Endothelial cell of umbilical vein (primary cell): ENCODE results near the gene PHLPP2. TPM values are rescaled to one million over a fixed set of nuclear protein-coding genes. Genes with fewer than 3 reads are reported as not detected.

ENCODE experiments used
- BruUV-seq: library from RNA; stranded (reverse); fragments of 400-500 nt; replicated peaks from 2 replicates; lab custom pipeline; 2021; lab: Mats Ljungman, UMichigan
- CTCF ChIA-PET: fragments of 300-600, 350-600 bp; sonication (Branson Sonifier 250); formaldehyde crosslinking; loops from one replicate; lab custom pipeline; 2021; ENCODE audit warnings: antibody characterized with exemption, inconsistent platforms; lab: Charles Lee
- POLR2A ChIA-PET: fragments of 300-600, 350-600 bp; sonication (Branson Sonifier 250); formaldehyde crosslinking; loops from one replicate; lab custom pipeline; 2021; ENCODE audit warnings: antibody characterized with exemption, inconsistent platforms; lab: Charles Lee
- DNase-seq: peaks from one replicate; pipeline ENCODE4 v3.0.0-alpha.2; 2011; ENCODE audit warnings: low read depth, low spot score
- FAIRE-seq: peaks from 2 replicates; lab custom pipeline; 2011; peaks lifted over from hg19 to GRCh38; lab: Jason Lieb, UNC
- H2AFZ ChIP-seq: 2 replicates; pipeline ENCODE4 v1.6.0; 2012; ENCODE audit warnings: low read depth, low read length, control low read depth, inconsistent platforms
- H3K27ac ChIP-seq: 2 replicates; pipeline ENCODE4 v1.5.1; 2011; ENCODE audit warnings: low read depth, mild to moderate bottlenecking, control low read depth, low read length, moderate library complexity; ENCODE audit not compliant: insufficient read depth
- H3K27me3 ChIP-seq, 2 experiments: 2 replicates each; pipeline versions ENCODE4 v1.6.0 to v1.6.1; 2011; ENCODE audit warnings: low read length in 2 of 2, mixed read lengths in 1 of 2; ENCODE audit not compliant: control insufficient read depth in 2 of 2, insufficient read depth in 2 of 2
- H3K36me3 ChIP-seq, 2 experiments: 2 replicates in 1 of 2; 3 replicates in 1 of 2; pipeline ENCODE4 v1.5.1; 2011; ENCODE audit warnings: low read length in 2 of 2, mild to moderate bottlenecking in 1 of 2, moderate library complexity in 1 of 2; ENCODE audit not compliant: control insufficient read depth in 2 of 2, insufficient read depth in 2 of 2; ENCODE audit errors: extremely low read depth in 1 of 2
- H3K4me1 ChIP-seq: 3 replicates; pipeline ENCODE4 v1.5.1; 2011; ENCODE audit warnings: mild to moderate bottlenecking, low read length; ENCODE audit not compliant: control insufficient read depth, insufficient read depth; ENCODE audit errors: extremely low read depth
- H3K4me2 ChIP-seq: 2 replicates; pipeline ENCODE4 v1.6.1; 2011; ENCODE audit warnings: low read length, control low read depth, mixed read lengths; ENCODE audit not compliant: insufficient read depth
- H3K4me3 ChIP-seq, 3 experiments: fragments of 200-600 bp in 1 of 3; sonication (generic), shearing (Covaris generic) in 1 of 3; replicated peaks in 1 of 3; 2 replicates each; pipeline ENCODE4 v1.5.1; 2011 to 2016; ENCODE audit warnings: control low read depth in 3 of 3, low read length in 3 of 3, mild to moderate bottlenecking in 2 of 3, inconsistent platforms in 1 of 3, low read depth in 1 of 3, moderate library complexity in 1 of 3; ENCODE audit not compliant: insufficient read depth in 1 of 3
- H3K79me2 ChIP-seq: 2 replicates; pipeline ENCODE4 v1.6.0; 2012; ENCODE audit warnings: low read length, inconsistent platforms; ENCODE audit not compliant: control insufficient read depth, insufficient read depth
- H3K9ac ChIP-seq: replicated peaks from 2 replicates; pipeline ENCODE3; 2011; ENCODE audit warnings: low read length, control low read depth; ENCODE audit not compliant: insufficient read depth; ENCODE audit errors: extremely low read depth
- H3K9me1 ChIP-seq: replicated peaks from 3 replicates; pipeline ENCODE4 v1.6.0; 2011; ENCODE audit warnings: mild to moderate bottlenecking, low read length; ENCODE audit not compliant: control insufficient read depth, insufficient read depth; ENCODE audit errors: extremely low read depth
- H3K9me3 ChIP-seq: replicated peaks from 2 replicates; pipeline ENCODE4 v1.5.1; 2012; ENCODE audit warnings: low read length, inconsistent platforms; ENCODE audit not compliant: control insufficient read depth, insufficient read depth
- H4K20me1 ChIP-seq: replicated peaks from 2 replicates; pipeline ENCODE3; 2011; ENCODE audit warnings: mild to moderate bottlenecking, low read length; ENCODE audit not compliant: control insufficient read depth, insufficient read depth; ENCODE audit errors: extremely low read depth
- EZH2 ChIP-seq: IDR thresholded peaks from 2 replicates; pipeline ENCODE4 v1.6.1; 2012; ENCODE audit warnings: borderline replicate concordance, low read depth, mild to moderate bottlenecking, moderate library complexity, low read length, inconsistent platforms; ENCODE audit not compliant: severe bottlenecking
- FOS ChIP-seq: IDR thresholded peaks from 2 replicates; pipeline ENCODE4 v1.6.1; 2011; ENCODE audit warnings: mild to moderate bottlenecking, low read length, moderate library complexity, borderline replicate concordance; ENCODE audit not compliant: insufficient read depth
- GATA2 ChIP-seq: IDR thresholded peaks from 2 replicates; pipeline ENCODE4 v1.7.0; 2011; ENCODE audit warnings: low read depth, mild to moderate bottlenecking, moderate library complexity, mixed read lengths, low read length; ENCODE audit not compliant: insufficient read length, insufficient read depth
- JUN ChIP-seq: IDR thresholded peaks from 2 replicates; pipeline ENCODE4 v1.6.1; 2011; ENCODE audit warnings: borderline replicate concordance, low read depth; ENCODE audit not compliant: insufficient read length, insufficient read depth
- MYC ChIP-seq: IDR thresholded peaks from one replicate; pipeline ENCODE4 v1.6.1; 2011; ENCODE audit warnings: mild to moderate bottlenecking, low read depth, low read length
- POLR2A ChIP-seq: IDR thresholded peaks from 2 replicates; pipeline ENCODE4 v1.6.1; 2012; ENCODE audit warnings: low read depth, mild to moderate bottlenecking, control low read depth, low read length
- POLR2AphosphoS5 ChIP-seq: IDR thresholded peaks from 2 replicates; pipeline ENCODE4 v1.6.1; 2012; ENCODE audit warnings: low read depth, mild to moderate bottlenecking, control low read depth, low read length, moderate library complexity; ENCODE audit not compliant: insufficient read depth
- dilution Hi-C: fragments of 300-500 bp; cut with MboI; formaldehyde crosslinking; loops from one replicate; pipeline ENCODE4 v1.15.0; 2019; ENCODE audit warnings: low sequenced_read_pairs; ENCODE audit not compliant: extremely low pct_ligation_motif_present
- intact Hi-C: fragments of 100-400 bp; cut with micrococcal nuclease; formaldehyde crosslinking; loops from one replicate; pipeline ENCODE4 v1.10.0; 2022
- polyA plus RNA-seq, 4 experiments: library from polyadenylated mRNA; depleted of rRNA in 3 of 4; stranded (reverse) in 3 of 4; unstranded in 1 of 4; fragments of >200 nt; gene quantifications; 2 replicates each; pipeline versions ENCODE4 v1.2.1 to v1.2.3, GENCODE V29; 2011 to 2012; ENCODE audit warnings: missing spikeins in 1 of 4
- total RNA-seq: library from RNA; stranded (reverse); gene quantifications from 2 replicates; pipeline ENCODE4 v1.2.3, GENCODE V29; 2021
- TF ChIP-seq, protein P1 (sequence below), 2 donors: IDR thresholded peaks; 1 replicate in 1 of 2; 2 replicates in 1 of 2; pipeline ENCODE4 v1.5.1; 2011; ENCODE audit warnings: low read length in 2 of 2, mild to moderate bottlenecking in 2 of 2, moderate library complexity in 2 of 2, control low read depth in 1 of 2, inconsistent platforms in 1 of 2, low read depth in 1 of 2; ENCODE audit not compliant: insufficient read depth in 1 of 2; ENCODE audit errors: extremely low read depth in 1 of 2
- TF ChIP-seq, protein P2 (sequence below): IDR thresholded peaks from 2 replicates; pipeline ENCODE4 v1.6.1; 2011; ENCODE audit not compliant: insufficient read depth, insufficient read length

Gene PHLPP2
- total and polyA plus RNA-seq, 2 donors (not counting 3 experiments of a cell fraction or from before 2014, with no cell fraction given) = 4.1 to 8.0 TPM

GRCh38 chr16:71676236-71676635, 48.3 kb downstream of the PHLPP2 start:
- POLR2A ChIA-PET = no interaction called here
- DNase-seq (no peak), FAIRE-seq (no peak)
- Histone ChIP-seq H3K4me3 (no peak overlapping the region), H3K79me2 (no peaks in the 10 kb centered on the region), H3K9me1 (no peaks in the 10 kb centered on the region), H3K27me3 (no peaks in the 10 kb centered on the region), H3K4me2 (no peak overlapping the region), H4K20me1 (no peaks in the 10 kb centered on the region), H3K36me3 (peaks cover 6 to 7% of the 10 kb centered on the region in 2 experiments), H3K4me1 (no peaks in the 10 kb centered on the region), H3K9ac (no peak overlapping the region), H2AFZ (no peak overlapping the region), H3K9me3 (no peaks in the 10 kb centered on the region), H3K27ac (no peak overlapping the region)
- intact Hi-C loops = no loop called here
- dilution Hi-C loops = no loop called here
- TF ChIP-seq GATA2 (no peak), EZH2 (no peak), MYC (no peak), POLR2A (no peak), FOS (no peak), JUN (no peak), POLR2AphosphoS5 (no peak)
- TF ChIP-seq, protein P1, sequence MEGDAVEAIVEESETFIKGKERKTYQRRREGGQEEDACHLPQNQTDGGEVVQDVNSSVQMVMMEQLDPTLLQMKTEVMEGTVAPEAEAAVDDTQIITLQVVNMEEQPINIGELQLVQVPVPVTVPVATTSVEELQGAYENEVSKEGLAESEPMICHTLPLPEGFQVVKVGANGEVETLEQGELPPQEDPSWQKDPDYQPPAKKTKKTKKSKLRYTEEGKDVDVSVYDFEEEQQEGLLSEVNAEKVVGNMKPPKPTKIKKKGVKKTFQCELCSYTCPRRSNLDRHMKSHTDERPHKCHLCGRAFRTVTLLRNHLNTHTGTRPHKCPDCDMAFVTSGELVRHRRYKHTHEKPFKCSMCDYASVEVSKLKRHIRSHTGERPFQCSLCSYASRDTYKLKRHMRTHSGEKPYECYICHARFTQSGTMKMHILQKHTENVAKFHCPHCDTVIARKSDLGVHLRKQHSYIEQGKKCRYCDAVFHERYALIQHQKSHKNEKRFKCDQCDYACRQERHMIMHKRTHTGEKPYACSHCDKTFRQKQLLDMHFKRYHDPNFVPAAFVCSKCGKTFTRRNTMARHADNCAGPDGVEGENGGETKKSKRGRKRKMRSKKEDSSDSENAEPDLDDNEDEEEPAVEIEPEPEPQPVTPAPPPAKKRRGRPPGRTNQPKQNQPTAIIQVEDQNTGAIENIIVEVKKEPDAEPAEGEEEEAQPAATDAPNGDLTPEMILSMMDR (IDR thresholded peaks at IDR 0.05; ENCODE audit: extremely low read depth in 1 of 2, insufficient read depth in 1 of 2, low read depth in 1 of 2, low read length in 2 of 2) = no peak
- TF ChIP-seq, protein P2, sequence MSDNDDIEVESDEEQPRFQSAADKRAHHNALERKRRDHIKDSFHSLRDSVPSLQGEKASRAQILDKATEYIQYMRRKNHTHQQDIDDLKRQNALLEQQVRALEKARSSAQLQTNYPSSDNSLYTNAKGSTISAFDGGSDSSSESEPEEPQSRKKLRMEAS = no peak
- no TSS peak for BruUV-seq
- CTCF ChIA-PET = no interaction called here
